AML-193 (cell line): ENCODE measurements around the gene SPATA7.

ENCODE experiments used
- DNase-seq, 2 experiments: peaks; one replicate each; lab custom pipeline; 2025; lab: John Stamatoyannopoulos, UW

Gene SPATA7

DNA sequence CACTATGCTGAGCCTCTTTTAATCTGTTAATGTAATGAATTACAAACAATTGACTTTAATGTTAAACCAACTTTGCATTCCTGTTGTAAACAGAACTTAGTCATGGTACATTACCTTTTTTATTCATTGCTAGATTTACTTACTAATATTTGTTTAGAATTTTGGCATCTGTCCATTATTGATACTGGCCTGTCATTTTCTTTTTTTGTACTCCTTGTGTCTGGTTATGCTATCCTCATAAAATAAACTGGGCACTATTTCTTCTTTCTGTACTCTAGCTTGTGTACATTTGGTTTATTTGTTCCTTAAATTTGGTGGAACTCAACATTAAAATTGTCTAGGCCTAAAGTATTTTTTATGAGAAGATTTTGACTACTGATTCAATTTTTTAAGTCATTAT lies 32.1 kb downstream of the SPATA7 start:
- DNase-seq: no peak

DNA sequence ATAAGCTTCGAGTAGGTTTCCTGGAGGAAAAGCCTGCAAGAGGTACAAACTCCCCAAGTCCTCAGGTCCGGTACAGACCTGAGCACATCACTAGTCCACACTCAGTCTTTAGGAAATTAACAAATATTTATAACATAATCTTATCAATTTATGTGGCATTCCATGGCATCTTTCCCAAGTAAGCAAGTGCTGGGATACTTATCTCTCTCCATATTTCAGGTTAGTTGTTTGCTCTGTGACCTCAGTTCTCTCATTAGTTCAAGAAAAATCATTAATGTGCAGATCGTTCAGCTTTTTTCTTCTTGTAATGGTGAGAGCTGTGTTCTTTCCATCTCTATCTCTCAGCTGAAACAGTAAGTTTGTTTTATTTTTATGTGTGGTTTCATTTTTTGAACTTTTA lies 34.7 kb downstream of the SPATA7 start:
- DNase-seq: no peak

DNA sequence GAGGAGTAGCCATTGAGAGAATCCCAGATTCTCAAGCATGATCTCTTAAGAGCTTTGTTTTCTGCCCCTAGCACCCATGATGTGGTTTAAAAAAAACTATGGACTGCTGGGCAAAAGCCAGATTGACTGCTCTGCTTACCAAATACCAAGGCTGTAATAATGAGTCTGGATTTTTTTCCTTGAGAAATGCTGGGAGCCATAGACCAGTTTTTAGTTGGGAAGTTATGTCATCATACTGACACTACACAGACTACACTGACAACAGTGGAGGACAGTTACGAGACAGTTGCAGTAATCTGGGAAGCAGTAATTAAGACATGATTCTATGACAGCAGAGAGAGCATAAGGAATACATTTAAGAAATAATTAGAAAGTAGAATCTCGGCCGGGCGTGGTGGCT lies 35.8 kb downstream of the SPATA7 start:
- no peak for DNase-seq

DNA sequence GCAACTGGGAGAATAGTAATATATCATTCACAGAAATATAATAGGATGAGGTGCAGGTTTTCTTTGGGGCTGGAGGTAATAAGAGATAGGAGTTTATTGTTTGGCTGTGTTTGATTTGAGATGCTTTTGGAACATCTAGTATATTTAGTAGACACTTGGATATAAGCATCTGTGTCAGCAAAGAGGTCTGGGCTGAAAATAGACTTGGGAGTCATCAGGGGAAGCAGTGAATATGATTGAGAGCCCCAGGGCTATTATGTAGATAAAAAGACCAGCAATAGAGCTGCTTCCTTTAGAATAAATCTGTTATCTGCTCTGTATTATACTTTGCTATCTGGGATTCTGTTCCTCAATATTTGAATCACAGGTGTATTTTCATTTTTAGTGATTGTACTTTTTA lies 36.6 kb downstream of the SPATA7 start:
- DNase-seq: no peak

DNA sequence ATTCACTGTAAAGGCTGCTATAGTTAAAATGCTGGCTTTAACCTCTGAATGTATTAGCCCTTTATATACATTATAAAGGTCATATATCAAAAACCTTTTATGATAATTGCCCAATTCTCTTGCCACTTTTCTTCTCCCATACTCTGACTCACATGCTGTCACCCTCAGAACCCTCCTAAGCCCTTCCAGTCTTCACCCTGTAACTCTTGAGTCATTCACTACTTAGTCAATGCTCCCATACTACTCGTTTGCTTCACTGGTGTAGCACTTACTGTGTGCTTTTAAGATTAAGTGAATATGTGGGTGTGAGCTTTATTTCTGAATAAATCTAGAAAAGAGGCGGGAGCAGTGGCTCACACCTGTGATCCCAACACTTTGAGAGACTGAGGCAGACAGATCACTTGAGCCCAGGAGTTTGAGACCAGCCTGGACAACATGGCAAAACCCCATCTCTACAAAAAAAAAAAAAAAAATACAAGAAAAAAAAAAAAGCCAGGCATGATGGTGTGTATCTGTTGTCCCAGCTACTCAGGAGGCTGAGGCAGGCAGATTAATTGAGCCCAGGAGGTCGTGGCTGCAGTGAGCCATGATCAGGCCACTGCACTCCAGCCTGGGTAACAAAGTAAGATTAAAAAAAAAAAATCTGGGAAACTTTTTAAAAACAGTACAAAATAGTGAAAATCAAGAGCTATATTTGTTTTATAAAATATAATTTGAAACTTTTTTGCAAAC lies 37.6 kb downstream of the SPATA7 start:
- DNase-seq: no peak

DNA sequence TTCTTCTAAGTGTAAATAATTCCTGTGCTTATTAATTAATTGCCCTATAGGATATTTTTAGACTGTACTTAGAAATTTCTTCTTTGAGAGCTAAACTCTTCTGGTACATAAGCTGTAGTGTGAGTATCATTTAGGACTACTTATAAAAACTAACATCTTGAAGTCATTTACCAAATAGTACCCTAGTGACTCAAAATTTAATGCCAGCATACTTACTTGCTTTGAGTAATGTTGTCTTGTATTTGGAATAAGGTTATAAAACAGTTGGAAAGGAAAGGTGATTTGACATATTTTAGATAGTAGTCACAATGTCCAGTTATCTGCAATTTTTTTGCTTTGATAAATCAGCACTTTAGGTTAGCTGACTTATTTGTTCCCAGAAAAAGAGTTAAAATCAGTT lies 39.1 kb downstream of the SPATA7 start:
- no peak for DNase-seq

DNA sequence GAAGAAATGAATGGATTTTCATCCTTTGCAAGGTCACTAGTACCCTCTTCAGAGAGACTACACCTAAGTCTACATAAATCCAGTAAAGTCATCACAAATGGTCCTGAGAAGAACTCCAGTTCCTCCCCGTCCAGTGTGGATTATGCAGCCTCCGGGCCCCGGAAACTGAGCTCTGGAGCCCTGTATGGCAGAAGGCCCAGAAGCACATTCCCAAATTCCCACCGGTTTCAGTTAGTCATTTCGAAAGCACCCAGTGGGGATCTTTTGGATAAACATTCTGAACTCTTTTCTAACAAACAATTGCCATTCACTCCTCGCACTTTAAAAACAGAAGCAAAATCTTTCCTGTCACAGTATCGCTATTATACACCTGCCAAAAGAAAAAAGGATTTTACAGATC lies 40.8 kb downstream of the SPATA7 start:
- DNase-seq: no peak

DNA sequence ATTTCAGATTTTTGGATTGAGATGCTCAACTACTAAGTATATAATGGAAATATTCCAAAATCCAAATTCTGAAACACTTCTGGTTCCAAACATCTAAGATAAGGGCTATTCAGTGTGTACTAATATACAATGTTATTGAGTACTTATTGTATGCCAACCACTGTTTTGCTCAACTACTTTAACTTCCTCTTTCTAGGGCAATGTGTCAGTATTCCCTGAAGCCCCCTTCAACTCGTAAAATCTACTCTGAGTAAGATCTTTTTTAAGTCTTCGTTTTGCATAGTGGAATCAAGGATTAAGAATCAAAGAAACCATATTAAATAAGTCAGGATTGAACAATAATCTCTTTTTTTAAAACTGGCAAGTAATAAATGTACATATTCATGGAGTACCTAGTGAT lies 45.5 kb downstream of the SPATA7 start:
- DNase-seq: no peak

DNA sequence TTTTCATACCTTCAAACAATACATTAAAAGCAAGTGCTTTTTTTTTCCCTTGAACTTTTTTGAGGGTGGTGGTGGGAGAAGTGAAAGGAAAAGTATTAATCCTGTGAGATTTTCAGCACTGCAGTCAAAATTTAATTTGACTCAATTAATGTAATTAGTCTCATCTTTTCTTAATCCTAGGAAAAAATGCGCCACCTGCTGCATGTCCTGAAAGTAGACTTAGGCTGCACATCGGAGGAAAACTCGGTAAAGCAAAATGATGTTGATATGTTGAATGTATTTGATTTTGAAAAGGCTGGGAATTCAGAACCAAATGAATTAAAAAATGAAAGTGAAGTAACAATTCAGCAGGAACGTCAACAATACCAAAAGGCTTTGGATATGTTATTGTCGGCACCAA lies 52.2 kb downstream of the SPATA7 start:
- no peak for DNase-seq

DNA sequence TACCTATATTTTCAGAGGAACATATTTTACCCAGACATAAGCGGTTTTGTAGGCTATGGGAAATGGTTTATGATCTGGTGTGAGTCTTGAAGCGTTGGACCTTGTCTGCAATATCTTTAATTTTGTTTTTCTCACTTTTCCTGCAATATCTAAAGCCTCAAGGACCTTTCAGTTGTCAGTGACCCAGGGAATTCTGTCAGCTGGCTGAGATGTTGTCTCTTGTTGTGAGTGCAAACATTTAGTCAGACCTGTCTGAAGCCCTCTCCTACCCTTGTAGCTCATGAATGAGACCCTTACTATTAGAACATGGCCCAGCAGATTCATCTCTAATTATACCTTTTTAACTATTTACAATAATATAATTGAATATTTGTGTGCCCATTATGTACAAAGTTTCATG lies 53.6 kb downstream of the SPATA7 start:
- no peak for DNase-seq

DNA sequence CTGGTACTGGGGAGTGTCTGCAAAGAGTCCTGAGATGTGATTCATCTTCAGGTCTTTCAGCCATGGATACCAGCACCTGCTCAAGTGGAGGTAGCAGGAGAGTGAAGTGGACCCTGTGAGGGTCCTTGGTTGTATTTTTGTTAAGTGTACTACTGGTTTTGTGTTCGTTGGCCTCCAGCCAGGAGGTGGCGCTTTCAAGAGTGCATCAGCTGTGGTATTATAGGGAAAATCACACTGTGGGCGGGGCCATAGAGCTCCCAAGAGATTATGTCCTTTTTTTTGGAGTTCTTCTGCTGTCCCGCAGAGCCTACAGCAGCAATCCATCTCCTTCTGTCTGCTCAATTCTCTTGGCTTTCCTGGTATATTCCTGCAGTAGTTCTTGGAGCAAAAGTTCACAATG lies 66.8 kb downstream of the SPATA7 start:
- no peak for DNase-seq

DNA sequence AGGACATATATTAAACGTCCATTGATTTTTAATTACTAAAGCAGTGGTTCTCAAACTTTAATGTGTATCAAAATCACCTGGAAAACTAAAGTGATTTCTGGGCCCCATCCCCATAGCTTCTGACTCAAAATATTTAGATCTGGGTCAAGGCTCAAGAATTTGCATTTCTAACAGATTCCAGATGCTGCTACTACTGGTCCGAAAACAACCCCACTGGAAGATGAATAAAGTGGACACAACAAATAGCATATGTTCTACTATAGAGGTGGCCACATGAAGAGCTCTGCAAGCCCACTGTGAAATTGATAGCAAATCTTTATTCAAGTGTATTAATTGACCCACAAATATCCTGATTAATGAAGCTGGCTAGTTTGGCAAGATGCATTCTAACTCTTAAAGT lies 69.4 kb downstream of the SPATA7 start:
- DNase-seq: no peak

DNA sequence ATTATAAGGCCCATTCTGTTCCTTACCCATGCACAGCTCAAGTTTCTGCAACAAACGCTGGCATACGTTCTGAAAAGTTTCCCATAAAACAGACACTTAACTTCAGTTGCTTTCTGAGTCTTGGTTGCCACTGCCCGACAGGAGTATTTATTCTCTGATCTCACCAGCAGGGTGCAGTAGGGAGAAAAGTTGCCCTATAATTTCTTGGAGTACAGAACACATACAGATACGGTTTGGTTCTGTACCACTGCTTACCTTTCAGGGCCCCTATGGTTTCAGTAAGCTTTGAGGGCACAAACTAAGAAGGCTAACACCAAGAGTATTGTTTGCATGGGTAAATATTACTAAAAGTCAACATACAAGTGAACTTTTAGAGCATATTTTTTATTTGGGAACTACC lies 77.9 kb downstream of the SPATA7 start:
- DNase-seq: peak; percentile 6 to 8

DNA sequence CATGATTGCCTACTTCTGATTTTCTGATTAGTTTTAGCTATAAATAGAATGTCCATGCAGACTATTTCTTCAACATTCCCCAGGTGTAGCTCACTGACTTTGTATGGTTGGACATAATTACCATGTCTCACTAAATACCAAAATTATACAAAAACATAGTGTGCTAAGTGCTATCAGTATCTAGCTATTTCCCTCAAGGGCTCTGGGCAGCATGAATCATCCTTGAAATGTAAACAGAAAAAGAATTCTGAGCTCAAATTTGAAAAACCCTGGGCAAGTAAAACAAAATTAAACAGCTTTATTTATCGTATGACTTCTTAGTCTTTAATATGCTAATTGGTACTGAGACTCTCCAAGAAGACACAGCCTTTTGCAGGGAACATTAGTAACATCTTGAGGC lies 82.9 kb downstream of the SPATA7 start:
- DNase-seq: no peak

DNA sequence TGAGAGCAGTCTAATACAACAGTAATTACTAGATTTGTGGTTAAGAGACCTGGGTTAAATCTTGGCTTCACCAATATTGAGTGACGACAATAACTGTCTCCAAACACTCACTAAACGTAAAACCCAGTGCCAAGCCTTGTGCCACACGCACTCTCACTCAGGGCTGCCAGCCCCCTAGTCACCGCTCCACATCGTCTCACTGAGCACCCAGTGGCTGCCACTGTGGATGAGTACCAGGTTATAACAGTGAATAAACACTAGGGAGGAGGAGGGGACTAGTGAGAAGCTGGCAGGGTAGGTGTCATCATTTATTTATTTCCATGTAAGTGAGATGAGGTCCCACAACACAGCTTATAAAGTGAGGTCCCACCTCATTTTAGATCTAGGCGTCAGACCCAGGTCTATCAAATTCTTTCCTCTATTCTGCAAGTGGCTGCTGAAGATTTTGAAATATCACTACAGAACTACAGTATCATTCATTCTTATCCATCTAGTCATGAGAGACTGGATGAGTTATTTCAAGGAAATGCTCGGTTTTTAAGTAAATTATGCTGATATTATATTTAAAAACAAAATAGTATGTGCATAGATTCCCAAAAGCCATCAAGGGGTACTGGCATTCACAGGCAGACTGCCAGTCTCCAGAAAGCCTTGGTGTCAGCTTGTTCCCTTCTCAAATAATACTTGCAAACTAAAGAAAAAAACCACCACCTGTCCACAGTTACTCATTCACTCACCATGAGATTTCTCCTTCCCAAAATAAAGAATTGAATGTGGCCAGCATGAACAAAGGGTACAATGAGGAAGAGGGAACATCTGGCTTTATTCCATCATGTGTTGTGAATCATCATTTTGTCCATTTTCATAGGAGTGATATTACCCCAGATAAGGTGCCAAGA lies 85.3 kb downstream of the SPATA7 start:
- DNase-seq: no peak

DNA sequence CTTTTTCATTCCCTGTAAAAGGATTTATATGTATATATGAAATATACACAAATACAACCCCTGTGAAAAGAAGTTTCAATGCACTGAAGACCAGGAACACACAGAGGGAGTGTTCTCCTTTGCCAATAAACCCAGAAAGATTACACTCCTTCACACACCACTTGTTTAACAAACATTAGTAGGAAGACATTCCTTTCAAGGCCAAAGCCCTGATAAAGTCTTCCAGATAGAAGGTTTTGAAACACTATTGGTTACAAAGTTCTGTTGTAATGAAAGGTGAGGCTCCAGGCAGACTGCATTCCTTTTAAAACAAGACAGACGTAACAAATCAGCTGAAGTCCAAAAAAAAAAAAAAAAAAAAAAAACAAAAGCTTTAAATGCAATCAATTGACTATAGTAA lies 88.3 kb downstream of the SPATA7 start:
- no peak for DNase-seq

DNA sequence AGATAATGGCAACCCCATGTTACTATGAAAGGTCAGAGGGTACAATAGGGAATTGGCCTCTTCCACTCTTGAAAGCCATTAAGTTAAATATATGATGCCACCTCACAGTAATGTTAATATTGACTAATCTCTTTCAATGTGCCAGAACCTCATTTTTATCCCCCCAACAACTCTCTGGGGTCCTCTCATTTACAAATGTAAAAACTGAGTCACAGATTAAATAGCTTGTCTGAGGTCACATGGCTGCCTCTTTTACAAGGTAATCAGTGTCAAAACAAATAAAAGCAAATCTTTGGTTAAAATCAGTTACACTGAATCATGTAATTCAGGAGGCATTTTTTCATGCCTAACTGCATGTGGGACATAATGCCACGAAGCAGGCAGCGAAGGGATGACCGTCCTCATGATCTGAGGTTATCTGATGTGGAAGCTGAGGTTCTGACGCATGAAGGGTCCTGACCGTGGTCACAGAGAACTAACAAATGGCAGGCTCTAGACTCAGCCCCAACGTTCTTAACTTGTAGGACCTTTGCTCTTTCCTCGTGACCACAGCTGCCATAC lies 90.8 kb downstream of the SPATA7 start:
- DNase-seq: no peak

DNA sequence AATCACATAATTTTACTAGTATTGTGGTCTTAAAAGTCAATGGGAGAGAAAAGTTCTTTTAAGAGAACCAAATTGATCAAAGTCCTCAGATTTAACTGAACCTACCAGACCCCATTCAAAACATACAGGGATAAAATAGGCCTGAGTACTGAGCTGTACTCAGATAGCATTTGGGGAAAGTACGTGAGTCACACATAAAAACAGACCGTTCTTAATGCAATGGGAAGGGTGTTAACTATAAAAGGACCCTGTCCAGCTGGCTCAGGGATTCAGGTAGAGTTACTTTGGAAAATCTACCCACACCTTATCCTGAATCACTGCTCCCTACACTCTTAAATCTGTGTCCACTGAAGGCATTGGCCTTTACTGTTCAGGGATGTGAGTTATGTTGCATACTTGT lies 91.4 kb downstream of the SPATA7 start:
- DNase-seq: no peak

DNA sequence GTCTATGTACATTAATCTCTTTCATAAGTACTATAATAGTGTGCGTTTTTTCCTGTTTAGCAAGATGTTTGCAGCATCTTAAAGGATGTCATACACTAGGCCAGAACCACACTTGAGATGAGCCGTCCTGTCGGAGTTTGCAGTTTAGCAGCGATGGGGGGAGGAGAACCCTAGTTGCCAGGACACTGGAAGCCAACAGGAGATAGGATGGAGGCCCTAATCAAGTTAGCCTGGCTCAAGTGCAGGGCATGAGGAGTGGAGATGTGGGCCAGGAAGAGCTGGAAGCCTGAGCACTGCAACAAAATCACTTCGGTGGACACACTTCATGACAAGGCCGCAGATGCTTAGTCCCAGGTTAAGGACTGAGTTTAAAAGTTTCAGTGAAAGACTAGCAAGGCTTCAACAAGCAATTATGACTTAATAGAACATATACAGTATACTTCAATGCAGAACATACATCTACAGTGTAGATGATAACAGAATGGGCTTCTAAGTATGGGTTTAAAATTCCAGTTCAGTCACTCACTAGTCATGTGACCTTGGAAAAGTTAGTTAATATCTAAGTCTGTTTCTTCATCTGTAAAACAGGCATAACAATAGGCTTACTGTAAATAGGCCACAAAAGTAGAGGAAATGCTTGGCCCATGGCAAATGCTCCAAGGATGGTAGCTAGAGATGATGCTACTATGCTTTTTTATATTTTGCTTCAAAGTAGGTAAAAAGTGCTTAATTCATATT lies 92.2 kb downstream of the SPATA7 start:
- DNase-seq: no peak

DNA sequence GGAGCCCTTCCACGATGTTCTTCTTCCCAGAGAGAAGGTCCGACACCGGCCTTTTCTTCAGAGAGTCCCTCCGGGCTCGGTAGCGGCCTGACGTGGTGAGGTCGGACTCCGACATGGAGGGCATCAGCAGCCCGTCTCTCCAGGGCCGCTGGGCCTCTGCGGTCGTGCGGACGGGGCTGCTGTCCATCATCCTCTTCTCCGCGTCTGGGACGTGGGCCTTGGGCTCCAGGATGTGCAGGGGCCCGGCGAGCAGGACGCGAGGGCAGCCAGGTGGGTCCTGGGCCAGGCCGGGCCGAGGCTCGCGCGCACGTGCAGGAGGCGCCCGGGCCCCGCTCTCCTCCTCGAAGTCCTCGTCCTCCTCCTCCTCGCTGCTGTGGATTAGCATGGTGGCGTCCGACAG lies 93.5 kb downstream of the SPATA7 start:
- DNase-seq: no peak

DNA sequence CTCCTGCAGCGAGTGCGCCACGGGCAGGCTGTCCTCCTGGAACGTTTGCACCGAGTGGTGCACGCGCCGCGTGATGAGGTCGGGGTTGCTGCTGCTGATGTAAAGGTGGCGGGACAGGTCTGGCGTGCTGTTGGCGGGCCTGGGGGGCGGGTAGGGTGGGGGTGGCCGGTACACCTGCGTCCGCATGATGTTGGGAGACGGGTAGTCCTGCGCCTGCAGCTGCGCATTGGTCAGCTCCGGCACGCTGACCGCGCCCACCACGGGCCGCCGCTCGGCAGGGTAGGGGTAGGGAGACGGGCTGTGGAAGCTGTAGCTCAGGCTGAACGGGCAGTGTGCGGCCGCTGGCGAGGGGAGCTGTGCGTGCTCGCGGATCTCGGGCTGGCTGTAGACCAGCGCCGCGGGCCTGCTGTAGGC lies 94.1 kb downstream of the SPATA7 start:
- no peak for DNase-seq

DNA sequence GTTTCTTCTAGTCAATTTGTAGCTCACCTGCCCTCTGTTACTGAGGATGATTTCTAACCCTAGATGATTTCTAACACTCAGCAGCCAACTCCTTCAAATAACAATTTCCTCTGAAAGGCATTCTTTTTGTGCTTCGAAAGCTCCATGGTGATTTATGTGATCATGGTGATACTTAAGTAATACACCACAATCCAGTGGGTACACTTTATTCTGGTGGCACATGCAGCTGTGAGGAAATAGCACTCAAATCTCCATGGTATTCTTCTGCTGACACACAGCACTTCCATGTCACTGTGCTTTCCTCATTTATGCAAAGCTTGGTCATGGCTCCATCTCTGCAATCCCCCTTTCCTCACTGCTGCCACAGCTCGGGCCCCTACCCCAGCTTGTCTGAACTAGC lies 95.6 kb downstream of the SPATA7 start:
- DNase-seq: no peak

DNA sequence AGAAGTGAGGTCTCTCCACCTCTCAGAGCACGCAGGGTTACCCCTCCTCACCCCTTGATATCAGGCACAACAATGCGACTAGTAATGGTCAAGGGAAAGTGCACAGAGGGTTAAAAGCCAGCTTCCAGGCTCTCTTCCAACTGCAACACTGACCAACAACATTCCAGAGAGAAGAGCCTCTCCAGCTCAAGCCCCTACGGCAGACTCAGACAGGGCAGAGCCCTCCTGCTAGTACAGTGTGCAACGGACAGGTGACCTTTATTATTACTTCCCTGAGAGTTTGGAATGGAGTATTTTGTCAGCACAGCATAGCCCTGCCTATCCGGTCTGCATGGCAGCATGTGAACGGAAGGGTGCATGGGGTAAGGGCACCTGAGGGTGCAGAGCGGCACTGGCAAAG lies 96.3 kb downstream of the SPATA7 start:
- no peak for DNase-seq
